ENCODE results near the gene WFIKKN2. TPM values are rescaled to one million over a fixed set of nuclear protein-coding genes. Genes with fewer than 3 reads are reported as not detected.

WFIKKN2 gene
- total and polyA plus RNA-seq, 2 of the 4 experiments (the other 2 are of a cell fraction): 0.02 TPM; not detected in 1

GRCh38 chr17:50858486-50859225 lies 23.3 kb downstream of the WFIKKN2 start:
- no peak overlapping the region for H3K27ac ChIP-seq (ENCODE audit: insufficient read depth, low read length)
- H2BK15ac ChIP-seq (ENCODE audit: low read depth, low read length): no peak overlapping the region
- H3K18ac ChIP-seq (ENCODE audit: low read depth, low read length): no peak overlapping the region
- H2AK9ac ChIP-seq (replicated peaks; ENCODE audit: low read depth, low read length, poor library complexity): no peak overlapping the region
- H3K23ac ChIP-seq (ENCODE audit: low read depth, low read length): no peak overlapping the region
- peaks cover 13% of the 10 kb centered on the region; the same call in 1 of the 2 replicates for H4K20me1 ChIP-seq (ENCODE audit: insufficient read depth, low read length)
- no peaks in the 10 kb centered on the region; the same call in 1 of the 2 replicates for H3K27me3 ChIP-seq (ENCODE audit: control insufficient read depth, insufficient read depth, low read length)
- H3K4ac ChIP-seq (ENCODE audit: low read depth, low read length): no peak overlapping the region
- H2BK5ac ChIP-seq (ENCODE audit: low read depth, low read length, poor library complexity, severe bottlenecking): no peak overlapping the region
- DNase-seq: no peak
- H3K56ac ChIP-seq (ENCODE audit: extremely low read depth, insufficient read depth, low read length): no peak overlapping the region
- H4K5ac ChIP-seq (ENCODE audit: low read depth, low read length): no peak overlapping the region
- H2AK5ac ChIP-seq (ENCODE audit: low read depth, low read length): no peak overlapping the region
- H4K8ac ChIP-seq (ENCODE audit: low read depth in 2 of 2, low read length in 2 of 2): no peak overlapping the region
- dilution Hi-C loops (cut with HindIII; ENCODE audit: low sequenced_read_pairs, unreplicated experiment) (no loop called here), in situ Hi-C loops (cut with MboI; ENCODE audit: low sequenced_read_pairs) (no loop called here), intact Hi-C loops (cut with micrococcal nuclease) (no loop called here)
- H2AFZ ChIP-seq (replicated peaks; ENCODE audit: low read length, poor library complexity): no peak overlapping the region
- no peak overlapping the region for H2BK20ac ChIP-seq (ENCODE audit: low read depth, low read length)
- no peak for ATAC-seq (ENCODE audit: low read depth)
- no peak overlapping the region for H4K91ac ChIP-seq (ENCODE audit: insufficient read depth, low read depth, low read length)
- H3K9ac ChIP-seq (ENCODE audit: low read depth, low read length): no peak overlapping the region
- no peak overlapping the region for H3K4me3 ChIP-seq (ENCODE audit: insufficient read depth, low read depth, low read length)
- ChIA-PET POLR2A (ENCODE audit: unreplicated experiment) (interaction anchor here (0.7 kb wide), 1 partner anchor 105 kb away, joined by 3 read pairs; no protein-coding TSS in a partner anchor), CTCF (interaction anchor here (0.6 to 1.2 kb wide), 2 partner anchors 96 to 98 kb away, joined by 3 read pairs; no protein-coding TSS in a partner anchor)
- H3K36me3 ChIP-seq (ENCODE audit: control insufficient read depth, insufficient read depth, low read length): peaks cover 6% of the 10 kb centered on the region
- peaks cover 15 to 18% of the 10 kb centered on the region in 2 experiments for H3K79me1 ChIP-seq (ENCODE audit: low read depth in 1 of 2, low read length in 2 of 2)
- H2BK120ac ChIP-seq (ENCODE audit: low read depth, low read length): no peak overlapping the region
- H3K9me1 ChIP-seq (ENCODE audit: insufficient read depth, low read length): peaks cover 6% of the 10 kb centered on the region; the same call in 1 of the 2 replicates
- H3K4me2 ChIP-seq (ENCODE audit: low read depth, low read length): no peak overlapping the region
- no peak overlapping the region for H3K14ac ChIP-seq (replicated peaks; ENCODE audit: low read depth, low read length)
- WGBS, 2 experiments (ENCODE audit: extremely low coverage in 2 of 2, insufficient read length in 1 of 2): no CpG with 5 or more reads among the region's 12 CpGs
- H3K9me3 ChIP-seq (ENCODE audit: control insufficient read depth, insufficient read depth, low read length): no peaks in the 10 kb centered on the region
- peaks cover 4% of the 10 kb centered on the region for H3K4me1 ChIP-seq (ENCODE audit: control insufficient read depth, insufficient read depth, low read length)
- BruUV-seq (replicated peaks): no TSS peak
- TF ChIP-seq RAD21 (IDR thresholded peaks at IDR 0.05; ENCODE audit: low read length): no peak
- no peak for TF ChIP-seq BHLHE40 (IDR thresholded peaks at IDR 0.05; ENCODE audit: low read depth, low read length)
- TF ChIP-seq FOS (IDR thresholded peaks at IDR 0.05; ENCODE audit: low read depth, low read length): no peak
- no peak for TF ChIP-seq CHD1 (IDR thresholded peaks at IDR 0.05; ENCODE audit: low read depth, low read length)
- TF ChIP-seq NFE2L2 (IDR thresholded peaks at IDR 0.05; ENCODE audit: low read depth, low read length): no peak
- no peak for TF ChIP-seq CTCF (conservative IDR thresholded peaks at IDR 0.05; ENCODE audit: low read depth, low read length)
- no peak for TF ChIP-seq CEBPB (IDR thresholded peaks at IDR 0.05; ENCODE audit: low read depth, low read length)
- TF ChIP-seq, protein P1, sequence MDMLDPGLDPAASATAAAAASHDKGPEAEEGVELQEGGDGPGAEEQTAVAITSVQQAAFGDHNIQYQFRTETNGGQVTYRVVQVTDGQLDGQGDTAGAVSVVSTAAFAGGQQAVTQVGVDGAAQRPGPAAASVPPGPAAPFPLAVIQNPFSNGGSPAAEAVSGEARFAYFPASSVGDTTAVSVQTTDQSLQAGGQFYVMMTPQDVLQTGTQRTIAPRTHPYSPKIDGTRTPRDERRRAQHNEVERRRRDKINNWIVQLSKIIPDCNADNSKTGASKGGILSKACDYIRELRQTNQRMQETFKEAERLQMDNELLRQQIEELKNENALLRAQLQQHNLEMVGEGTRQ (IDR thresholded peaks at IDR 0.05; ENCODE audit: low read depth, low read length): no peak
- TF ChIP-seq MXI1 (IDR thresholded peaks at IDR 0.05; ENCODE audit: borderline replicate concordance, low read depth, low read length): no peak
- TF ChIP-seq, protein P2, sequence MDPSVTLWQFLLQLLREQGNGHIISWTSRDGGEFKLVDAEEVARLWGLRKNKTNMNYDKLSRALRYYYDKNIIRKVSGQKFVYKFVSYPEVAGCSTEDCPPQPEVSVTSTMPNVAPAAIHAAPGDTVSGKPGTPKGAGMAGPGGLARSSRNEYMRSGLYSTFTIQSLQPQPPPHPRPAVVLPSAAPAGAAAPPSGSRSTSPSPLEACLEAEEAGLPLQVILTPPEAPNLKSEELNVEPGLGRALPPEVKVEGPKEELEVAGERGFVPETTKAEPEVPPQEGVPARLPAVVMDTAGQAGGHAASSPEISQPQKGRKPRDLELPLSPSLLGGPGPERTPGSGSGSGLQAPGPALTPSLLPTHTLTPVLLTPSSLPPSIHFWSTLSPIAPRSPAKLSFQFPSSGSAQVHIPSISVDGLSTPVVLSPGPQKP (IDR thresholded peaks at IDR 0.05; ENCODE audit: borderline replicate concordance, low read depth, low read length): no peak
- no peak for TF ChIP-seq POLR2A (IDR thresholded peaks at IDR 0.05; ENCODE audit: low read depth, low read length)
- TF ChIP-seq MAFK (IDR thresholded peaks at IDR 0.05; ENCODE audit: low read depth, low read length): no peak
- TF ChIP-seq MAZ (IDR thresholded peaks at IDR 0.05; ENCODE audit: borderline replicate concordance, low read depth, low read length): no peak
- no peak for TF ChIP-seq RCOR1 (IDR thresholded peaks at IDR 0.05; ENCODE audit: insufficient replicate concordance, low read length)
- TF ChIP-seq SMC3 (IDR thresholded peaks at IDR 0.05; ENCODE audit: low read depth, low read length): no peak

All from IMR-90 (cell line).